GM12891 (cell line): ENCODE measurements around the gene TRAPPC8.

Experiments
- PAX5 ChIP-seq: IDR thresholded peaks from 2 replicates; pipeline ENCODE4 v1.6.1; 2011; ENCODE audit warnings: low read length, moderate library complexity, mild to moderate bottlenecking; ENCODE audit not compliant: insufficient read depth, severe bottlenecking
- POLR2A ChIP-seq: IDR thresholded peaks from 2 replicates; pipeline ENCODE4 v1.6.1; 2011; ENCODE audit warnings: low read depth, low read length, control low read depth
- POLR2AphosphoS5 ChIP-seq: IDR thresholded peaks from 2 replicates; pipeline ENCODE4 v1.6.1; 2011; ENCODE audit warnings: low read depth, low read length, control low read depth
- SPI1 ChIP-seq: IDR thresholded peaks from 2 replicates; pipeline ENCODE4 v1.6.1; 2011; ENCODE audit warnings: low read depth, low read length, control low read depth
- TAF1 ChIP-seq: IDR thresholded peaks from 2 replicates; pipeline ENCODE4 v1.6.1; 2011; ENCODE audit warnings: low read depth, low read length, control low read depth

GRCh38 chr18:31970617-31971016, 27.7 kb upstream of the TRAPPC8 start:
- no peak for TF ChIP-seq TAF1
- TF ChIP-seq POLR2A = no peak
- TF ChIP-seq POLR2AphosphoS5 = no peak
- TF ChIP-seq PAX5 = no peak
- TF ChIP-seq SPI1 = no peak
